Measurements from ENCODE around the gene FAM163B. TPM values are rescaled to one million over a fixed set of nuclear protein-coding genes. Genes with fewer than 3 reads are reported as not detected.

Gene FAM163B
- polyA plus RNA-seq, 1 of the 3 experiments (the other 2 are of a cell fraction), result 0.05 TPM

GRCh38 chr9:133558191-133559126 lies 50.7 kb downstream of the FAM163B start:
- Histone ChIP-seq H4K20me1 (ENCODE audit: insufficient read depth) (no peaks in the 10 kb centered on the region), H2AFZ (ENCODE audit: low read depth) (peak overlapping the region; percentile 88), H3K4me2 (peak overlapping the region; percentile 81), H3K4me1 (ENCODE audit: control insufficient read depth in 1 of 2, insufficient read depth in 2 of 2, low read depth in 1 of 2, low read length in 1 of 2) (peaks cover 16 to 62% of the 10 kb centered on the region in 2 experiments), H3K27ac (ENCODE audit: low read depth in 2 of 2, low read length in 1 of 2) (peak overlapping the region; percentile 76 to 96), H3K9me2 (no peaks in the 10 kb centered on the region), H3K9me3 (no peaks in the 10 kb centered on the region), H3K27me3 (ENCODE audit: insufficient read depth) (no peaks in the 10 kb centered on the region), H3F3A (replicated peaks; ENCODE audit: insufficient read depth) (peaks cover 9% of the 10 kb centered on the region), H3K4me3 (ENCODE audit: low read depth in 2 of 2, low read length in 1 of 2) (0 out of 4 replicates have a peak overlapping the region, but pooled peaks of 1 of the 2 experiments have one; percentile 17), H3K79me2 (ENCODE audit: insufficient read depth) (no peaks in the 10 kb centered on the region), H3K36me3 (replicated peaks in 1 of 2; ENCODE audit: control insufficient read depth in 1 of 2, insufficient read depth in 2 of 2, low read length in 1 of 2) (no peaks in the 10 kb centered on the region), H3K9ac (peak overlapping the region; percentile 51; the same call in 1 of the 2 replicates)
- peak; percentile 91 for DNase-seq
- ChIA-PET POLR2A (interaction anchor here (0.7 to 2.0 kb wide), 3 partner anchors 15 to 78 kb away, joined by 3 to 12 read pairs (median 8); partner anchors contain the start of genes ADAMTSL2 and DBH), CTCF (interaction anchor here (1.1 to 1.4 kb wide), 4 partner anchors 12 to 77 kb away, joined by 3 to 5 read pairs (median 3); partner anchors contain the start of gene ADAMTSL2)
- 15% methylated on average over 23 of the region's 31 CpGs for WGBS (ENCODE audit: low lambda C conversion rate)
- peak; percentile 24; the same call in 1 of the 2 replicates for TF ChIP-seq RXRA (IDR thresholded peaks at IDR 0.05; ENCODE audit: borderline replicate concordance, low read depth)
- TF ChIP-seq TEAD4 (IDR thresholded peaks at IDR 0.05; ENCODE audit: borderline replicate concordance, insufficient read depth), result no peak
- peak; percentile 91 for TF ChIP-seq JUND (IDR thresholded peaks at IDR 0.05)
- peak; percentile 10; the same call in 1 of the 2 replicates for TF ChIP-seq RAD21 (IDR thresholded peaks at IDR 0.05; ENCODE audit: low read length)
- TF ChIP-seq EP300 (IDR thresholded peaks at IDR 0.05; ENCODE audit: borderline replicate concordance in 1 of 2, low read depth in 1 of 2, low read length in 1 of 2), result peak in 1 of 2 experiments; percentile 17; a peak in 2 of 4 replicates
- TF ChIP-seq SIN3A (IDR thresholded peaks at IDR 0.05; ENCODE audit: borderline replicate concordance, low read depth, low read length), result peak; percentile 51; the same call in 1 of the 2 replicates
- TF ChIP-seq NFIC (IDR thresholded peaks at IDR 0.05; ENCODE audit: borderline replicate concordance), result peak; percentile 62
- peak; percentile 99 for TF ChIP-seq FOSL2 (IDR thresholded peaks at IDR 0.05; ENCODE audit: borderline replicate concordance, low read depth)
- TF ChIP-seq ELF1 (IDR thresholded peaks at IDR 0.05), result no peak
- peak; percentile 98 for TF ChIP-seq GATA2 (CRISPR knock-in tag; IDR thresholded peaks at IDR 0.05)
- TF ChIP-seq CTCF (IDR thresholded peaks at IDR 0.05), result no peak
- TF ChIP-seq PBX3 (IDR thresholded peaks at IDR 0.05), result peak; percentile 41
- TF ChIP-seq ZBTB33 (IDR thresholded peaks at IDR 0.05; ENCODE audit: borderline replicate concordance, low read depth), result no peak
- TF ChIP-seq MAX (IDR thresholded peaks at IDR 0.05; ENCODE audit: low read depth), result peak; percentile 85
- TF ChIP-seq NRF1 (IDR thresholded peaks at IDR 0.05; ENCODE audit: low read depth, low read length), result no peak
- 0 out of 2 replicates have a peak, but pooled peaks have one; percentile 49 for TF ChIP-seq TAF1 (IDR thresholded peaks at IDR 0.05; ENCODE audit: borderline replicate concordance, low read depth, low read length)
- peak; percentile 24 for TF ChIP-seq MXI1 (IDR thresholded peaks at IDR 0.05; ENCODE audit: low read depth, low read length)
- TF ChIP-seq POLR2AphosphoS5 (IDR thresholded peaks at IDR 0.05; ENCODE audit: low read depth, low read length), result peak; percentile 51; the same call in 1 of the 2 replicates
- peak; percentile 52; the same call in 1 of the 2 replicates for TF ChIP-seq MEF2A (IDR thresholded peaks at IDR 0.05; ENCODE audit: borderline replicate concordance, low read depth)
- no peak for TF ChIP-seq FOXM1 (IDR thresholded peaks at IDR 0.05; ENCODE audit: low read depth)
- TF ChIP-seq USF2 (IDR thresholded peaks at IDR 0.05; ENCODE audit: borderline replicate concordance, low read depth, low read length), result no peak
- peak; percentile 95 for TF ChIP-seq TCF12 (IDR thresholded peaks at IDR 0.05)
- TF ChIP-seq EZH2phosphoT487 (IDR thresholded peaks at IDR 0.05; ENCODE audit: borderline replicate concordance, low read depth), result no peak

All from SK-N-SH (cell line).